Measurements from ENCODE around the gene SMPDL3A. TPM values are rescaled to one million over a fixed set of nuclear protein-coding genes. Genes with fewer than 3 reads are reported as not detected.

Gene SMPDL3A
- total and polyA plus RNA-seq, 9 of the 15 experiments (the other 6 are each of a cell fraction or from before 2014, with no cell fraction given), result 0.14 to 0.91 (median 0.54) TPM

GRCh38 chr6:122792766-122793165 is 3.7 kb downstream of the SMPDL3A start:
- in situ Hi-C loops (cut with MboI) (no loop called here), intact Hi-C loops (cut with micrococcal nuclease) (no loop called here)
- peaks cover 6 to 9% of the 10 kb centered on the region in 2 experiments; a peak in 4 of 5 replicates for H3K4me1 ChIP-seq (replicated peaks in 1 of 2; ENCODE audit: control insufficient read depth in 2 of 2, insufficient read depth in 2 of 2, low read length in 2 of 2)
- FAIRE-seq (no peak), ATAC-seq (no peak), DNase-seq (ENCODE audit: extremely low read depth in 1 of 4, low spot score in 3 of 4) (no peak)
- H3K27me3 ChIP-seq (ENCODE audit: control insufficient read depth in 2 of 2, insufficient read depth in 2 of 2, low read length in 2 of 2), result peaks cover 2 to 11% of the 10 kb centered on the region in 2 experiments; a peak in 3 of 5 replicates
- ChIA-PET POLR2A (interaction anchor here (0.7 kb wide), 1 partner anchor 361 kb away, joined by 3 read pairs; no protein-coding TSS in a partner anchor), CTCF (ENCODE audit: low intra/inter-chr PET ratio) (no interaction called here)
- no peak overlapping the region for H3K27ac ChIP-seq (ENCODE audit: extremely low read depth, low read depth, low read length)
- no peak overlapping the region for H3K4me2 ChIP-seq (ENCODE audit: insufficient read depth, low read length)
- no TSS peak for BruUV-seq (replicated peaks)
- H3K9ac ChIP-seq (ENCODE audit: insufficient read depth in 1 of 2, low read depth in 2 of 2, low read length in 2 of 2), result no peak overlapping the region
- no peaks in the 10 kb centered on the region for H3K9me3 ChIP-seq (replicated peaks; ENCODE audit: control insufficient read depth, insufficient read depth, low read depth, low read length)
- no peak overlapping the region for H3K4me3 ChIP-seq
- H4K20me1 ChIP-seq (replicated peaks; ENCODE audit: control insufficient read depth, insufficient read depth, low read length), result no peaks in the 10 kb centered on the region
- H3K9me1 ChIP-seq (ENCODE audit: control insufficient read depth, insufficient read depth, low read length), result no peaks in the 10 kb centered on the region
- TF ChIP-seq NBN (IDR thresholded peaks at IDR 0.05; ENCODE audit: low read depth) (no peak), SMC3 (conservative IDR thresholded peaks at IDR 0.05; ENCODE audit: insufficient read depth, low read depth, low read length) (no peak), ZNF3 (CRISPR knock-in tag; IDR thresholded peaks at IDR 0.05) (no peak), ATF1 (CRISPR knock-in tag; IDR thresholded peaks at IDR 0.05) (no peak), ATF1 (tag; IDR thresholded peaks at IDR 0.05) (no peak), SRSF9 (IDR thresholded peaks at IDR 0.05; ENCODE audit: borderline replicate concordance, low read depth, low read length) (no peak), THRB (CRISPR knock-in tag; conservative IDR thresholded peaks at IDR 0.05) (no peak), DACH1 (IDR thresholded peaks at IDR 0.05; ENCODE audit: partially characterized antibody) (no peak), NCOA6 (IDR thresholded peaks at IDR 0.05) (no peak), RBM17 (IDR thresholded peaks at IDR 0.05; ENCODE audit: borderline replicate concordance, low read depth, low read length) (no peak), SMARCA4 (IDR thresholded peaks at IDR 0.05) (no peak), HNRNPLL (IDR thresholded peaks at IDR 0.05; ENCODE audit: low read depth, low read length, poor library complexity, severe bottlenecking) (no peak), MAZ (CRISPR knock-in tag; conservative IDR thresholded peaks at IDR 0.05 in 1 of 2, IDR thresholded peaks at IDR 0.05 in 1 of 2) (no peak), SNIP1 (IDR thresholded peaks at IDR 0.05; ENCODE audit: low read depth) (no peak), TFAM (CRISPR knock-in tag; conservative IDR thresholded peaks at IDR 0.05) (no peak)
- H3K79me2 ChIP-seq (ENCODE audit: control insufficient read depth, insufficient read depth, low read length), result no peaks in the 10 kb centered on the region
- no peaks in the 10 kb centered on the region for H3K36me3 ChIP-seq (ENCODE audit: control insufficient read depth, insufficient read depth, low read length)
- H2AFZ ChIP-seq (ENCODE audit: low read depth, low read length), result no peak overlapping the region
- WGBS (ENCODE audit: insufficient coverage, low coverage, missing lambda C conversion rate), result 0% methylated on average over 2 of the region's 2 CpGs
